ENCODE measurements around the gene GRPR. TPM values are rescaled to one million over a fixed set of nuclear protein-coding genes. Genes with fewer than 3 reads are reported as not detected.
"Not testable (repeated sequence)": the region's sequence is repeated elsewhere in the genome, so short reads cannot be mapped to it uniquely, and the experiment has no call there.

The GRPR gene
- total and polyA plus RNA-seq, 11 donors, result 0.16 to 0.58 (median 0.27) TPM; not detected in 1

GRCh38 chrX:16171944-16172343 lies 48.6 kb downstream of the GRPR start:
- H3K4me3 ChIP-seq, result no peak overlapping the region
- intact Hi-C loops (cut with DNase I), result no loop called here
- H3K9me3 ChIP-seq, result peaks cover 0 to 7% (median 0%) of the 10 kb centered on the region in 12 donors
- H3K4me1 ChIP-seq, result no peaks in the 10 kb centered on the region
- H3K27ac ChIP-seq, result no peak overlapping the region
- ATAC-seq (no peak), DNase-seq (no peak)
- 77 to 90% (median 86%) methylated on average over 3 to 4 of the region's 4 CpGs for WGBS, 4 donors
- TF ChIP-seq POLR2A (IDR thresholded peaks at IDR 0.05), result no peak
- TF ChIP-seq, protein P1, sequence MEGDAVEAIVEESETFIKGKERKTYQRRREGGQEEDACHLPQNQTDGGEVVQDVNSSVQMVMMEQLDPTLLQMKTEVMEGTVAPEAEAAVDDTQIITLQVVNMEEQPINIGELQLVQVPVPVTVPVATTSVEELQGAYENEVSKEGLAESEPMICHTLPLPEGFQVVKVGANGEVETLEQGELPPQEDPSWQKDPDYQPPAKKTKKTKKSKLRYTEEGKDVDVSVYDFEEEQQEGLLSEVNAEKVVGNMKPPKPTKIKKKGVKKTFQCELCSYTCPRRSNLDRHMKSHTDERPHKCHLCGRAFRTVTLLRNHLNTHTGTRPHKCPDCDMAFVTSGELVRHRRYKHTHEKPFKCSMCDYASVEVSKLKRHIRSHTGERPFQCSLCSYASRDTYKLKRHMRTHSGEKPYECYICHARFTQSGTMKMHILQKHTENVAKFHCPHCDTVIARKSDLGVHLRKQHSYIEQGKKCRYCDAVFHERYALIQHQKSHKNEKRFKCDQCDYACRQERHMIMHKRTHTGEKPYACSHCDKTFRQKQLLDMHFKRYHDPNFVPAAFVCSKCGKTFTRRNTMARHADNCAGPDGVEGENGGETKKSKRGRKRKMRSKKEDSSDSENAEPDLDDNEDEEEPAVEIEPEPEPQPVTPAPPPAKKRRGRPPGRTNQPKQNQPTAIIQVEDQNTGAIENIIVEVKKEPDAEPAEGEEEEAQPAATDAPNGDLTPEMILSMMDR (IDR thresholded peaks at IDR 0.05), result no peak
- H3K27me3 ChIP-seq, result peaks cover 0 to 6% (median 0%) of the 10 kb centered on the region in 9 donors
- no peaks in the 10 kb centered on the region for H3K36me3 ChIP-seq

DNA sequence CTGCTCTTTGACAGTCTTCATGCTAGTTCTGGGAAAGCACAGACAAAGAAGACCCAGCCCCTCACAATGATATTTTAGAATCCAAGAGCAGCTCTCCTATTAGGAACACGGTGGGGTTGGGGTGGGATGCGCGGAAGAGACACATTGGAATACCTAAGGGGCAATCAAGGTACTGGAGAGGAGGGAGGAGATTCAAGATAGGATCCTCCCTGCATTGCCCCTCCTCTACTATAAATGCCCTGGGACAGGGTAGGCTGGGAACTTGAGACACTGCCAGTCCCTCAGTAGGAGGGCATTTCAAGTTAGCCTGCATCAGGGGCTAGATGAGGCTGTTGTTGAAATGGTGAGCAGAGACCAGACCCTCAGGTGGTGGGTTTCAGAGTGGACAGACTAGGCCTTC lies 49.0 kb downstream of the GRPR start:
- 91 to 97% (median 95%) methylated on average over 3 of the region's 3 CpGs for WGBS, 4 donors
- intact Hi-C loops (cut with DNase I), result no loop called here
- ATAC-seq (no peak), DNase-seq (no peak)
- Histone ChIP-seq H3K36me3 (no peaks in the 10 kb centered on the region), H3K4me3 (no peak overlapping the region), H3K9me3 (peaks cover 0 to 7% (median 0%) of the 10 kb centered on the region in 12 donors), H3K4me1 (no peaks in the 10 kb centered on the region), H3K27me3 (peaks cover 0 to 6% (median 0%) of the 10 kb centered on the region in 9 donors), H3K27ac (no peak overlapping the region)
- TF ChIP-seq POLR2A (IDR thresholded peaks at IDR 0.05), result no peak
- TF ChIP-seq, protein P1 (IDR thresholded peaks at IDR 0.05), result no peak

DNA sequence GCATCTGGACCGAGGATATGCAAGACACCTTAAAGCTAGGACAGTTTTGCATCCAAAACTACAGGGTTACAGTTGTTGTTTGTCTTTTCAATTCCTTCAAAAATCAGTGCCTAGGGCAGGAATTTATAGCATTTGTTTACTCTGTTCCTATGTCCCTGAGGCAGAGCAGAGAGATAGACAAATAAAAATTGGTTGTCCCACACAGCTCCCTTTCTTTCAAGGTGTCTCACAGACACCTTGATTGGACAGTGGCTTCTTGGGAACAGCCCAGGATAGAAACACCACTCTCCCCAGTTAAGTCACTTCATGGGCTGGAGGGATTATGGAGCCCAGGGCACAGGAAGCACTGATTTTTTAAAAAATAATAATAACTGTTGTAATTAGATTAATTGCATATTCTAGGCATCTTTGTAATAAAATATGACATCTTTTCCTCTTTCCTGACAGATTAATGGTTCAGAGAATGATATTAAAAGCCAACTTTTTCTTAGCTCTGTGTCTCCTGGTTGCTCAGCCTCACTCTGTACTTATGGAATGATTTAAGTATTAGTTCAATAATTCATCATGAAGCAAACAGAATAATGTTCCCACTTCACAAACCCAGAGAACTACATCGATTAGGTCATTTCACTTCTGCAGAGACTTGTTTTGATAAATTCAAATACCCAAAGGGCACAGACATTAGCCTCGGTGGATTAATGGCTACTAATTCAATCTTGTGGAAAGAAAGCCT lies 52.1 kb downstream of the GRPR start:
- intact Hi-C loops (cut with DNase I), result no loop called here
- Histone ChIP-seq H3K27me3 (peaks cover 0 to 6% (median 0%) of the 10 kb centered on the region in 9 donors), H3K4me3 (no peak overlapping the region), H3K9me3 (peaks cover 0 to 7% (median 0%) of the 10 kb centered on the region in 12 donors), H3K27ac (no peak overlapping the region), H3K4me1 (no peaks in the 10 kb centered on the region), H3K36me3 (no peaks in the 10 kb centered on the region)
- no peak for TF ChIP-seq POLR2A (IDR thresholded peaks at IDR 0.05)
- TF ChIP-seq, protein P1 (IDR thresholded peaks at IDR 0.05), result no peak
- WGBS, 4 donors, result 50 to 69% (median 61%) methylated on average over 3 of the region's 3 CpGs
- no peak for ATAC-seq
- DNase-seq, result no peak

GRCh38 chrX:16177260-16177659 lies 53.9 kb downstream of the GRPR start:
- TF ChIP-seq, protein P1 (IDR thresholded peaks at IDR 0.05), result no peak
- TF ChIP-seq POLR2A (IDR thresholded peaks at IDR 0.05), result no peak
- Histone ChIP-seq H3K36me3 (no peaks in the 10 kb centered on the region), H3K4me3 (no peak overlapping the region), H3K27ac (no peak overlapping the region), H3K27me3 (peaks cover 0 to under 1% (median 0%) of the 10 kb centered on the region in 9 donors), H3K4me1 (no peaks in the 10 kb centered on the region), H3K9me3 (peaks cover 0 to 7% (median 0%) of the 10 kb centered on the region in 12 donors)
- DNase-seq (no peak), ATAC-seq (no peak)
- intact Hi-C loops (cut with DNase I), result no loop called here
- 34 to 62% (median 52%) methylated on average over 2 of the region's 2 CpGs for WGBS, 4 donors

DNA sequence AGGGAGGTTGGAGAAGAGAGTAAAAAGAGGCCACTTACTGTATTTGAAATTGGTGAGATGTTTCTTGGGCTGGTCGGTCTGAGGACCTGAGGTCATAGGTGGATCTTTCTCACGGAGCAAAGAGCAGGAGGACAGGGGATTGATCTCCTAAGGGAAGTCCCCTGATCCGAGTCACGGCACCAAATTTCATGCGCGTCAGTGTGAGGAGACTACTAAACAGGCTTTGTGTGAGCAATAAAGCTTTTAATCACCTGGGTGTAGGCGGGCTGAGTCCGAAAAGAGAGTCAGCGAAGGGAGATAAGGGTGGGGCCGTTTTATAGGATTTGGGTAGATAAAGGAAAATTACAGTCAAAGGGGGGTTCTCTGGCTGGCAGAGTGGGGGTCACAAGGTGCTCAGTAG lies 60.5 kb downstream of the GRPR start:
- H3K9me3 ChIP-seq; intact Hi-C loops (cut with DNase I); H3K27ac ChIP-seq; ATAC-seq; H3K4me1 ChIP-seq; H3K4me3 ChIP-seq; H3K36me3 ChIP-seq; DNase-seq: not testable (repeated sequence)
- 69 to 79% (median 71%) methylated on average over 9 to 10 of the region's 10 CpGs for WGBS, 4 donors
- H3K27me3 ChIP-seq, result peaks cover 0 to 24% (median 0%) of the 10 kb centered on the region in 9 donors
